Amniotic epithelial cell (primary cell): ENCODE measurements around the gene SHISA7.
"Not testable (repeated sequence)": the region's sequence is repeated elsewhere in the genome, so short reads cannot be mapped to it uniquely, and the experiment has no call there.

Experiments
- DNase-seq: peaks from one replicate; pipeline ENCODE4 v3.0.0-alpha.2; 2010; ENCODE audit warnings: low read depth

The SHISA7 gene

DNA sequence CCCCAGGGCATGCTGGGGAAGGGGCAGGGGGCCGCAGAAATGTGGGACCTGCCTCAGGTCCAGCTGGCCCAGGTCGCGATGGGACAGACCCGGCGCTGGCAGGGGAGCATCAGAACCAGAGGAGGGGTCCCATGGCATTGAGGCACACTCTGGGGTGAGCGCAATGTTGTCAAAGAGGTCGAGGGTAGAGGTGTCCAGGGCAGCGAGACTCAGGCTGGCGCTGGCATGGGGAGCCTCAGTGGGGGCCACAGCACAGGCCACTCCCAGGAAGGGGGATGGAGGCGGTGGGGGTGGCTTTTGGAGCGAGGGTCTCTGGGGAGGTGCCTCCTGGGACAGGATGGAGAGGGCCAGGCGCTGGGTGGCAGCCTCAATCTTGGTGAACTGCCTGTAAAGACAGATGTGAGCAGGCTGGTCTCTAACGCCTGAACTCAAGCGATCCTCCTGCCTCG is 20.5 kb upstream of the SHISA7 start:
- DNase-seq: no peak

DNA sequence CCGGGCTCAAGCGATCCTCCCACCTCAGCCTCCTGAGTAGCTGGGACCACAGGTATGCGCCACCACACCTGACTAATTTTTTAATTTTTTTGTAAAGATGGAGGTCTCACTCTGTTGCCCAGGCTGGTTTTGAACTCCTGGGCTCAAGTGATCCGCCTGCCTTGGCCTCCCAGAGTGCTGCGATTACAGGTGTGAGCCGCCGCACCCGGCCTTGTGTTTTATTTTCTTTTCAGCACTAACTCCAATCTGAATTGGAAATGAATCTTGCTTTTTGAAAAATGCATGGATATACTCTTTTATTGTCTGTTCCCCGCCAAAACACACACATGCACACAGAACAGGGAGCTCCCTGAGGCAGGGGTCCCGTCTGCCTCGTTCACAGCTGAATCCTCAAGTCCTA is 19.6 kb upstream of the SHISA7 start:
- no peak for DNase-seq

DNA sequence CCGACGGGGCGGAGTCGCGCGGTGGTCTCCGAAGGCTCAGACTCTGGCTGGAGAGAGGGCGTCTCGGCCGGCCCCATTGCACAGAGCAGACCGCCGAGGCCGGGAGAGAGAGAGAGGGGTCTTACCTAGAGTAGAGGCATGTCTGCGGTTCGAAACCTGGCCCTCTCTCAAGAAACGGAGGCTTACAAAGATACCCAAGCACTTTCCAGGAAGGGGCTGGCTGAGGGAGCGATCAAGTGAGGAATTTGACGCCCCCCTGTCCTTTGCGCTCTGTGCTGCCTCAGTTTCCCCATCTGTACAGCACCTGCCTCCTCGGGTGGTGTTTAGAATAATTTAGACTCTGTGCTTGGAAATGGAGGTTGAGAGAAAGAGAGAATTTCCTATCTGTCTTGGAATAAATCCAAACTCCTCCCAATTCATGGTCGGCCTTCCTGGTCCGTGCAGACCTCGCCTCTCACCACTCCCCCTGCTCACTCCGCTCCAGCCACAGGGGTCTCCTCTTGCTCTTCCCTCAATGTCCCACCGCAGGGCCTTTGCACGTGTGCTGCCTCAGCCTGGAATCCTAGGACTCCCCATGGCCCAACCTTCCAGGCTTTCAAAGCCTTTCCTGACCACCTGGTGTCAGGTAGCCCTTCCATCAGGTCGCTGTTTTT is 19.0 kb upstream of the SHISA7 start:
- peak; percentile 38 for DNase-seq

DNA sequence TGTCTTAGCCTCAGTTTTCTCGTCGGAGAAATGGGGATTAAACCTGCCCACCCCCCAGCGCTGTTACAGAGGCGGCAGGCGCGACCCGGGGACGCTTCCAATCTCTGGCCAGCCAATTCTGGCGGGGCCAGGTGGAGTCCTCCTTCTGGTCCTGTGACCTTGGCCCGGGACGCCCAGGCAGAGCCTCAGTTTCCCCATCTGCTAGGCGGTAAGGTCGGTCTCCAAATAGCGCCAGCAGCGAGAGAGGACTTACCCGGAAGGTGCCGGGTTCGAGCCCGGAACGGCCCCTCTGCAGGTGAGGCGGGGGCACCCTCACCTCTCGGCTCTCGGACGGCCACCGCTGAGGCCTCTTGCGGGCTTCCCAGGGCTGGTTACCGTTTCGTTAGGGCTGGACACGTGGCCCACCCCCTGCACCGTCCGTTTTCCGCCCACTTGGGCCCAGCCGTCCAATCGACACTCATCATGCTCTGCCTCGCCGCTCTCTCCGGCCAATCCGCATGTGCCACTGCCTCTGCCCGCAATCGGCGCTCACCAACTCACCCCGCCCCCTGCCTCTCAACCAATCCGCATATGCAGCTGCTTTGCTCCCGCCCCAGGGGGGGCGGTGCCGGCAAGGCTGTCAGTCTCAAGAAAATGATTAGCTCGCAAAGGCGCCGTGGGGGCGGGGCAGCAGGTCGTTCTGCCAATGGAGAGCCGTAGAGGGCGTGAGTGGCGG is 18.3 kb upstream of the SHISA7 start, which contains the start of gene ISOC2:
ISOC2 (minus strand) TSS at position 384 of the 715 bp plus-strand sequence. CDS start 5,156 bp downstream, outside the sequence.
- peak; percentile 99 for DNase-seq

DNA sequence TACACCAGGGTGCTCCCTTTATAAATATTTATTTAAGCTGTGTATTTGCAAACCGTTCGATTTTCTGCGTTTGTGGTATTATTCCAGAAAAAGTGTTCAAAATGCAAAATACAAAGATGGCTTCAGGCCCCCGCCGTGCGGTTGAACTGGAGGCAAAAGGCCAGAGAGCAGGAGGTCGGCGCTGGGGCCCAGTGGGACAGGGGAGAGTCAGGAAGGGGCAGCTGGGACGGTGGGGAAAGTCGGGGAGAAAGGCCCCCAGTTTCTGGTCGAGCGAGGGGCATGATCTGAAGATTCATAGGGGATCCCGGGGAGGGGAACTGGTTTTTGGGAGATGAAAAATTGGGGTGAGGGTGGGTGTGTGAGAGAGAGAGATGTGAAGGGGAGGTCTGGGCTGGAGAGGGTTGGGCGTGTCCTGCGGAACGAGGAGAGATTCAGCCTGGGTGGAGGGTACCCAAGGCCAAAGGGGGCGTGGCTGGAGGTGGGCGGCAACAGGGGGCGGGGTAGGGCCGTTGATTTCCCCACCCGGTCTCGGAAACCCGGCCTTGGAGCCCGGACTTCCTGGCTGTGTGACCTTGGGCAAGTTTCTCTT is 17.7 kb upstream of the SHISA7 start:
- DNase-seq: peak; percentile 83

DNA sequence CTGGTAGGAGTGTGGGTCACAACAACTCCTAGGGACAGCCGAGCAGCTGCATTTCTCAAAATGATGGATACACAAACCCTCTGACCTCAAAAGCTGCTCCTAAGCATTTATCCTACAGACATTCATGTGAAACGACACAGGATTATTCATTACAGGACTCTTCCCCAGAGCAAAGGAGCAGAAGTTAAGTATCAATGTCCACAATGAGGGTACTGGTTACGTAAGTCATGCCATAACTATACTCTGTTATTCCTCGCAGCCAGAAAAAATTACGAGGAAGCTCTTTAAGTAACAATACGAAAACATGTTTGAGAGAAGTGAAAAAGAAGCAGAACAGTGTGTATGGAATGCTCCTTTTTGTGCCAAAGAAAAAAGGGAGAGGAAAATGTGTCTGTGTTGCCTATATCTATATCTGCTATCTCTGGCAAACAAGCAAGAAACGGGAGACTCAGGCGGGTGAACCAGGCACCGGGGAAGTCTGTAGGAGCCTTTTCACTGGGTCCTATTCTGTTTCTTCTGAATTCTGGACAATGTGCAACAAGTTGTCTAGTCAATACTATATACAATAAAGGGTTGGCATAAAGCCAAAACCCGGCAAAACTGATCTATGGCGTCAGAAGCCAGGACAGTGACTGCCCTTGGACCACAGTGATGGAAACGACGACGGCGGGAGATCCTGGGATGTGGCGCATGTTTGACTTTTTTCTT is 17.0 kb upstream of the SHISA7 start:
- peak; percentile 45 for DNase-seq

DNA sequence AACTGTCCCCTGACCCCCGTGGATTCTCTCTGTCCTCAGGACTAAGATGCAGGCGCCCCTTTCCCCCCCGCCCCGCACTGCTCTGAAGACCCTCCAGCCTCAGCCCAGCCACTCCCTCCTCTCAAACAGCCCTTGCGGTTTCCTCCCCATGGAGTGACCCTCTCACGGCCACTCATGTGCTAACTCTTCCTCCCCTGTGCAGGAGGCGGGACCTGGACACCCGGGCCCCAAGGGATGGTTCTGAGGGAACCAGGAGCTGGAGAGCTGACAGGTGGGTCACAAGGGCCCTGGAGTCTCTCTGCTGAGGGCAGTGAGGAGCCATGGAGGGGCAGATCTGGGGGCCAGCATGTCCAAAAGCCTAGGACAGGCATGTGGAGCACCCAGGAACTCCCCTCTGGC is 16.4 kb upstream of the SHISA7 start:
- no peak for DNase-seq

DNA sequence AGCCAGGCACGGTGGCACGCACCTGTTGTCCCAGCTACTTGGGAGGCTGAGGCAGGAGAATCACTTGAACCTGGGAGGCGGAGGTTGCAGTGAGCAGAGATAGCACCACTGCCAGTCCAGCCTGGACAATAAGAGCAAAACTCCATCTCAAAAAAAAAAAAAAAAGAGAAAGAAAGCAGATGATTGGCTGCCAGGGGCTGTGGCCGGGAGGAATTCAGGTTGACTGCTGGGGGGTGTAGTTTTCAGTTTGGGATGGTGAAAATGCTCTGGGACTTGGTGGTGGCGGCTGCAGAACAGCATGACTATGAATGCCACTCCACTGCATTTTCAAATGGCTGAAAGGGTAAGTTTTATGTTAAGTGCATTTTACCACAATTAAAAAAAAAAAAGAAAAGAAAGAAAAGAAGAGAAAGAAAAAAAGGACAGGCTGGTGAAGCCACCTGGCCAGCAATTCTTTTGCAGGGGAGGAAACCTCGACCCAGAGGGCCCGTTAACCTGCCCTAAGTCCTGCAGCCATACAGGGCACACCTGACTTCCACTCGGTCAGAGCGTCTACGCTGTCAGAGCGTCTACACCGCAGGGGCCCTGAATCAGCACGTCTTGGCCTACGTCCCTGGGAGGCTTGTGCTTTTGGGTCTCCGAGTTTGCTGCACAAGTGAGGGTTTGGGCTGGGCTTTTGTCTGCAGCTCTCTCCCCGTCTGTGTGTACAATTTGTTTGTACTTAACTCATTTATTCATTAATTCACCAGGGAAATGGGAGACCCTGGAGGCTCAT is 14.8 kb upstream of the SHISA7 start:
- DNase-seq: no peak

DNA sequence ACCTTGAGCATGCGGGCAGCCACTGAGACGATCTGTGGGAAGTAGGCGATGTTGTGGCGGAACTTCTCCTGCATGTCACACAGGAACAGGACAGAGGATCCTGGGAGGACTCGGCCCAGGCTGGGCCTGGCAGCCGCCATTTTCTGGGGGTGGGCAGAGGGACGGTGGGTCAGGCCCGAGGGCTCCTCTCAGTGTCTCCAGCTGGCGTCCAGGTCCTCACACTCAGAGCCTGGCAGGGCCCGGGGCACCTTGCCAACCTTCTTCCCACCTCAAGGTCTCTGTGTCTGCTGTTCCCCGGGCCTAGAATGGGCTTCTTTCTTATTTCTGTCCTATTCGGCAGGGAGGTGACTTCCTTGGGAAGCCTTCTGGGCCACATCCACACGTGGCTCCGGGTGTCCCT is 13.2 kb upstream of the SHISA7 start:
- no peak for DNase-seq

DNA sequence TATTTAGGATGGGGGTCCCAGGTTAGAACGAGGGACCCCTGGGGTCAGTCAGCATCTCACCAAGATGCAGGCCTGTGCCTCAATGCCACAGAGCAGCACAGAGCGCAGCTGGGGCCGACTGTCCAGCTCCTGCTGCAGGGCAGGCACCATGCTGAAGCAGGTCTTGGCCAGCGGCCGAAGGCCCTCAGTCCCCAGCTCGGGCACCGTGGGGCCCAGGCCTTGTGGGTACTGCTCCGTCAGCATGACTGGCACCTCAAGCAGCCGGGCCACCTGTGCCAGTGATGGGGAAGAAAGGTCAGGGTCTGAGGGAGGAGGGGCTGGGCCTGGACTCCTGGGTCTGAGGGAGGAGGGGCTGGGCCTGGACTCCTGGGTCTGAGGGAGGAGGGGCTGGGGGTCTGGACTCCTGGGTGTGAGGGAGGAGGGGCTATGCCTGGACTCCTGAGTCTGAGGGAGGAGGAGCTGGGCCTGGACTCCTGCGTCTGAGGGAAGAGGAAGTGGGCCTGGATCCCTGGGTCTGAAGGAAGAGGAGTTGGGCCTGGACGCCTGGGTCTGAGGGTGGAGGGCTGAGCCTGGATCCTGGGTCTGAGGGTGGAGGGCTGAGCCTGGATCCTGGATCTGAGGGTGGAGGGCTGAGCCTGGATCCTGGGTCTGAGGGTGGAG is 12.6 kb upstream of the SHISA7 start:
- no peak for DNase-seq

DNA sequence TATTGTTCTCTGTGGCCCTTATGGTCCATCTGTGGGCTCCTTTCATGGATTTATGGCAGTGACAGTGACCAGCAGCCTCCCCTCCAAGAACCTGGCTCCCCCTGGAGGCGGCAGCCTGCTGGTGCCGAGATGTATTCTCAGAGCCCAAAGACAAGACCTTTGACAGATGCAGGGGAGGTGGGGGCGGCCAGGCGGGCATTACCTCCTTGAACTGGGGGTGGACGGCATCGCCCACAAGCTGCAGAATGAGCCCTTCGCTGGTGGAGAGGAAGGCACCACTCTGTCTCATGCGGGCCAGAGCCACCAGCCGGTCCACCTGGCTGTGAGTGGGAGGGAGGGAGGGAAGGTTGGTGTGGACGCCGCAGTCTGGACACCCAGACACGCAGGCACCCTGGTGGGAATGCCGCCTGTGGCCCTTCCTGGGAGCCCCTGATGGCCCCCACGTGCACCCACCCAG is 11.7 kb upstream of the SHISA7 start:
- no peak for DNase-seq

DNA sequence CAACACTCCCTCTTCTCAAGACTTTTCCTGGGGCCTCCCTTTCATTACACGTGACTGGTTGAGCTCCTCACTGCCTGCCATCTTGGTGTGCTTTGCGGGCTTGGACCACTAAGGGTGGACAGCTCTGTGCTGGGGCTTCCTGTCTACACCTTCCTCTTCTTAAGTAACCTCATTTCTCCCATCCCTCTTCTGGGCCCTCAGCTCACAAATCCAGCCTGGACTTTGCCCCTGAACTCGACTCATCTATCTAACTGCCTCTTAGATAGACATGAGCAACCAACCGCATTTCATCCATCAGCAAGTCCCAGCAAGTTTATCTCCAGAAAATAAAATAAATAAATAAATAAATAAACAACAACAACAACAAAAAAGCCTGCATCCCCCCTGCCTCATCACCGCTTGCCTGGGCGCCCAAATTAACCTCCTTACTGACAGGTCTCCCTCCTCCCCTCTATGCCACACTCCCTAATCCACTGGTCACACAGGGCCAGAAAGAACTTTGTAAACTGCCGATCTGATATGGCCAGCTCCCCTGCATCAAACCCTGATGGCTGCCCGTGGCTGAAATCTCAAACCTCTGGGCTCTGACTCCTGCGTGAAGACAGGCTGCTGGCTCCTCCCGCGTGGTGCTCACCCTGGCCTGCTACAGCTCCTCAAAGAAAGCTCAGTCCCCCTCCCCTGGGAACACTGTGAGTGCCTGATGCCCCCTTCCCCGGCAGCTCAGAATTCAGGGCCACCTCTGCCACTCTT is 10.6 kb upstream of the SHISA7 start:
- no peak for DNase-seq

DNA sequence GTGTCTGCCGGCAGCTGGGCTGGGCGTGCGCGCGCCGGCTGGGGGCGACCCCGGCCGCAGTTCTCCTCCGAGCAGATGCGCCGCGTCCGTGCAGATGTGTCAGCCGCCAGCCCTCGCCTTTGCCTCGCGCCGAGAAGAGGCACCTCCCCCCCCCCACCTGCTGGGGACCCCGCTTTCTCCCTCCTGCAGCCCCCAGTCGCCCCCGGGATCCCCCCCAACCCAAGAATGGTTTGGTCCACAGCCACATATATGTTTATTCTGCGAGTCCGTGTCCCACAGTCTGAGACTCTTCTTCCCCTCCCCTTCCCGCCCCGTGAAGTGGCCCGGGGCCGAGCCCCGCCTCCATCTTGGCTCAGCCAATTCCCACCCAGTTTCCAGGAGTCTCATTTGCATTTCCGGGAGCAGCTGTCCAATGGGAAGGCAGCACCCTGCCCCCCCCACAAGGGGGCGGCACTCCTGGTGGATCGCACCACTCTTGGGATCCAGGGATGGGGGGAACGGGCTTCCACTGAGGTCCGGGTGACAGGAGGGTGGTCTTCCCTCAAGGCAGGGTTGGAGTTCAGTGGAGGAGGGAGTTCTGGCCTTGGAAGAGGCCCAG is 9.7 kb upstream of the SHISA7 start:
- peak; percentile 83 for DNase-seq

DNA sequence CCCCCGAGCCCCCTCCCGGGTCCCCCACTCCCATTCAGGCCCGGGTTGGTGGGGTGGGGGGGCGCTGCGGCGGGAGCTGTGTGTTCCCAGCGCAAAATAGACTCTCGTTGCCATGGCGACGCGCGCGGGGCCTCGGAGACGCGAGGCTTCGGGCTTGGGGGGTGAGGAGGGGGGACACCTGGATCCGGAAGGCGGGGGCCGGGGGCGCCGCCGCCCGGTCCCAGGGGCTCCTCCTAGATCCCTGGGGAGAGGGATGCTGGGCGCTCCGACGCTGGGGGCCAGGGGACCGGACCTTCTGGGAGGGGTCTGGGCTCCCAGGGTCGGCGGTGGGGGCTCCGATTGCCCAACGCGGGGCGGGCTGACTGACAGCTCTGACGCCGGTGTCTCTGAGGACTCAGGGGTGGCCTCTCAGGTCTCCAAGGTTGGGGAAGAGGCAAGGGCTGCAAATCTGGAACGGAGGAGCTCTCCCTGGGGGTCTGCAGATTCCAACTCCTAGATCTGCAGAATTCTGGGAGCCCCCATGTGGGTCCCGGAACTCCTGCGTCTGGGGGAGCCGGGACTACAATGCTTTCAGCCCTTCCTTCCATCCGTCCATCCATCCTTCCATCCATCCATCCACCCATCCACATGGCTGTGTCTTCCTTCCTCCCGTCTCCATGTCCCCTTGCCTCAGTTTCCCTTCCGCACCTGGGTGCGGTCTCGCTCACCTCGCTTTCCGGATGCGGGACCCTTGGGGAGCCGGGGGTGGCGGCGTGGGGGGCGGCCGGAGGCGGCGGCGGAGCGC is 9.1 kb upstream of the SHISA7 start:
- DNase-seq: no peak

DNA sequence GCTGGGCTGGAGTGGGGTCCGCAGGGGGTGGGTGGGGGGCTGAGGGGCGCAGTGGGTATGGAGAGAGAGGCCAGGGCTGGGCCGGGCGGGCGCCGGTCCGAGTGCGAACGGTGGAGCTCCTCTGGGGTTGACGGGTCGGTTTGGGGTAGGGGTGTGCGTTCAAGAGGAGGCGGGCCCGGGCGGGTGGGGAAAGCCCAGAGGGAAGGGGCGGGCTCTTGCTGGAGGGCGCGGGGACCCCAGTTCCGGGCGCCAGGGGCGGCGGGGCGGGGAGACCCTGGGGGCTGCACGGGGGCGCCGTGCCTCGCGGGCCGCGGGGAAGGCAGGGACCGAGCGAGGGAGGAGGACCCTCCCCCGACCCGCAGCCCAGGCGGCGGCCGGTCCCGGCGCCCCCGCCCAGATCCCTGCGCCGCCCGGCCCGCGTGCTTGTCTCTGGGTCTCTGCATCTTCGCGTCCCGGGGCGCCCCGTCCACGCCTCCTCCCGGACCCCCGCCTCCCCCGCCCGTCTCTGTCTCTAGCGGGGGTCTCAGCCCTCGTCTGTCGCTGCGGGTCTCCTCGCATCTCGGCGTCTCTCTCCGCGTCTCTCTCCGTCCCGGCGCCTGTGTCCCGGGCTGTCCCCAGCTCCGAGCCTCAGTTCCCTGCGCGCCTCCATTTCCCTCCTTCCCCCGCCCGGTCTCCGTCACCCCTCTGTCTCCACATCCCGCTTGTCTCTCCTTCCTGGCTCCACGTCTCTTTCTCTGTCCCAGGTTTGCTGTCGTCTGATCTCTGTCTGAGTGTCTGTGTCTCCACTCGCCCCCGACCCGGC is 8.3 kb upstream of the SHISA7 start:
- no peak for DNase-seq

DNA sequence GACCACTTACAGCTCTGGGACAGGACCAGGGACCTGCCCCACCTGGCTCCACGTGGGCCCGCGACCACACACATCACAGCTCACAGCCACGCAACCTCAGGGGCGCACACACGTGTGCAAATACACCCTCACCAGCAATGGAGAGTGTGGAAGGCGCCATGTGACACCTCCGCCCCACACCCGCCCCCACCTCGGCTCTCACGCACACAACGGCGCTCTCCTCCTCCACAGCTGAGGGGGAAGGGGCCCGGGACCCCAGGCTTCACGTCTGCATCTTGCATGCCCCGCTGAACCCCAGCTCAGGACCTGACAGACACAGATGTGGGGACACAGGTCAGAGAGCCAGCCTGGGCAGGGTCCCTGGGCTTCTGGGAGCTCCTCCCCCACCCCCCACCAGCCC is 6.4 kb upstream of the SHISA7 start:
- DNase-seq: no peak

DNA sequence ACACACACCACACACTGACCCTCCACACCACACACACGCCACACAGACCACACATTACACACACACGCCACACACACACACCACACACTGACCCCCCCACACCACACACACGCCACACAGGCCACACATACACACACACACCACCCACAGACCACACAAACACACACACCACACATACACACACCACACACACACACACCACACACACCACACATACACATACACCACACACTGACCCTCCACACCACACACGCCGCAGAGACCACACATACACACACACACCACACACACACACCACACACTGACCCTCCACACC is 5.0 kb upstream of the SHISA7 start:
- not testable (repeated sequence) for DNase-seq

DNA sequence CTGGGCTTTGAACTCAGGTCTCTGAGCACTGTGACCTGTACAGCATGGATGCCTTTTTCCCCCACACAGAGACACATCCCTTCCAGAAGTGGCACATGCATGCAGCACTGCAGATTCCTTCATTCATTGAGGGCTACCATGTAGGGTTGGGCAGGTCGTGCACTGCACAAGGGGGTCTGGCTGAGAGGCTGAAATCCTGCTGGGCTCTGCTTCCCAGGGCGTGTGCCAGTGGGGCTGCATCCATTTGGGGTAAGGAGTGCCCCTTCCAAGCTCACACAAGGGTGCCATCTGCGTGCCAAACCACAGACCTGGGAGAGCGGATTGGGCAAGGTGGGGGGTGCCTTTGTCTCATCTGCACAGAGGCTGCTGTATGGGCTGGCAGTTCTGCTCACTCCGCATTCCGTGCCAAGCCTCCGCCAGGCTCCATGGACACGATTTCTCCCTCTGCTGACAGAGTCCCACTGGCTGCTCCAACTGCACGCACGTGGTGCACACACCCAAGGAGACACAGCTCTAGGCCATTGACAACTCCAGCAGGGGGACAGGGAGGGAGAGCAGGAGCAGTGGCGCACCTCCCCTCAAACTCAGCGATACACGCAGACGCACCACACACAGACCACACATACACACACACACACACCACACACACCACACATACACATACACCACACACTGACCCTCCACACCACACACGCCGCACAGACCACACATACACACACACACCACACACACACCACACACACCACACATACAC is 4.5 kb upstream of the SHISA7 start:
- peak; percentile 42 for DNase-seq
